Kidney tubule cell (primary cell): ENCODE data around the gene HK1.

Experiments used
- DNase-seq: peaks from one replicate; pipeline ENCODE4 v3.0.0-alpha.2; 2018; ENCODE audit warnings: low spot score

Gene HK1

GRCh38 chr10:69451209-69451783 lies 173.0 kb downstream of the HK1 start, which contains the start of gene TSPAN15:
TSS of gene TSPAN15 (plus strand) at chr10:69451465. CDS start at chr10:69451595, 130 bp downstream.
- peak; percentile 87 for DNase-seq
